ENCODE results near the gene TRAPPC3. TPM values are rescaled to one million over a fixed set of nuclear protein-coding genes. Genes with fewer than 3 reads are reported as not detected.

TRAPPC3 gene
- total RNA-seq, 2 donors from 2014 or later, result 53.3 to 64.2 TPM

- DNase-seq, result no peak
- intact Hi-C loops (cut with DNase I), result no loop called here
Observed at GRCh38 chr1:36115200-36115669, 34.1 kb downstream of the TRAPPC3 start.

GRCh38 chr1:36114371-36114770, 34.9 kb downstream of the TRAPPC3 start:
- ATAC-seq, result no peak
- intact Hi-C loops (cut with DNase I), result no loop called here
- DNase-seq, result no peak

More at GRCh38 chr1:36115200-36115669, 34.1 kb downstream of the TRAPPC3 start:
- peak; percentile 69 to 83 for ATAC-seq

GRCh38 chr1:36112823-36113222, 36.5 kb downstream of the TRAPPC3 start:
- intact Hi-C loops (cut with DNase I), result no loop called here
- ATAC-seq, result no peak
- DNase-seq, result no peak

- intact Hi-C loops (cut with DNase I), result no loop called here
- DNase-seq (no peak), ATAC-seq (no peak)
Observed at GRCh38 chr1:36111151-36111550, 38.1 kb downstream of the TRAPPC3 start.

GRCh38 chr1:36109041-36109679, 40.1 kb downstream of the TRAPPC3 start:
- DNase-seq, result no peak
- intact Hi-C loops (cut with DNase I), result no loop called here
- no peak for ATAC-seq

GRCh38 chr1:36108314-36108713, 41.0 kb downstream of the TRAPPC3 start:
- no peak for ATAC-seq
- no peak for DNase-seq
- intact Hi-C loops (cut with DNase I), result no loop called here

- ATAC-seq (no peak), DNase-seq (no peak)
- intact Hi-C loops (cut with DNase I), result no loop called here
Observed at GRCh38 chr1:36107394-36107793, 41.9 kb downstream of the TRAPPC3 start.

- DNase-seq (no peak), ATAC-seq (no peak)
- intact Hi-C loops (cut with DNase I), result no loop called here
Observed at GRCh38 chr1:36106269-36106668, 43.0 kb downstream of the TRAPPC3 start.

GRCh38 chr1:36101546-36101945, 47.7 kb downstream of the TRAPPC3 start:
- ATAC-seq (no peak), DNase-seq (no peak)
- intact Hi-C loops (cut with DNase I), result loop anchor here in 1 of 2 donors (2.0 kb wide), 2 partner anchors 33 to 87 kb away; no protein-coding TSS in a partner anchor

- intact Hi-C loops (cut with DNase I), result loop anchor here in 1 of 2 donors (2.0 kb wide), 2 partner anchors 34 to 88 kb away; no protein-coding TSS in a partner anchor
- ATAC-seq (no peak), DNase-seq (no peak)
Observed at GRCh38 chr1:36100376-36100775, 48.9 kb downstream of the TRAPPC3 start.

GRCh38 chr1:36099681-36100341, 49.5 kb downstream of the TRAPPC3 start:
- DNase-seq (peak; percentile 81), ATAC-seq (peak; percentile 83 to 91)
- intact Hi-C loops (cut with DNase I), result loop anchor here (2.0 to 10.0 kb wide), 4 partner anchors 35 to 325 kb away; no protein-coding TSS in a partner anchor

- no peak for DNase-seq
- ATAC-seq, result no peak
- intact Hi-C loops (cut with DNase I), result loop anchor here (2.0 to 10.0 kb wide), 2 partner anchors 322 to 326 kb away; no protein-coding TSS in a partner anchor
Observed at GRCh38 chr1:36098650-36099365, 50.5 kb downstream of the TRAPPC3 start.

- intact Hi-C loops (cut with DNase I), result loop anchor here (2.0 to 10.0 kb wide), 2 partner anchors 323 to 327 kb away; no protein-coding TSS in a partner anchor
- ATAC-seq (no peak), DNase-seq (no peak)
Observed at GRCh38 chr1:36097693-36098585, 51.3 kb downstream of the TRAPPC3 start.

- intact Hi-C loops (cut with DNase I), result loop anchor here in 1 of 2 donors (10.0 kb wide), 1 partner anchor 328 kb away; no protein-coding TSS in a partner anchor
- no peak for ATAC-seq
Observed at GRCh38 chr1:36096500-36097432, 52.5 kb downstream of the TRAPPC3 start.

GRCh38 chr1:36095760-36096405, 53.4 kb downstream of the TRAPPC3 start:
- ATAC-seq (no peak), DNase-seq (no peak)
- intact Hi-C loops (cut with DNase I), result loop anchor here in 1 of 2 donors (10.0 kb wide), 1 partner anchor 329 kb away; no protein-coding TSS in a partner anchor

More at GRCh38 chr1:36096500-36097432, 52.5 kb downstream of the TRAPPC3 start:
- DNase-seq, result no peak

GRCh38 chr1:36094621-36095061, 54.6 kb downstream of the TRAPPC3 start:
- ATAC-seq (no peak), DNase-seq (no peak)
- intact Hi-C loops (cut with DNase I), result loop anchor here in 1 of 2 donors (10.0 kb wide), 1 partner anchor 330 kb away; no protein-coding TSS in a partner anchor

- intact Hi-C loops (cut with DNase I), result loop anchor here in 1 of 2 donors (10.0 kb wide), 1 partner anchor 331 kb away; no protein-coding TSS in a partner anchor
- DNase-seq (no peak), ATAC-seq (no peak)
Observed at GRCh38 chr1:36093929-36094328, 55.4 kb downstream of the TRAPPC3 start.
